Measurements from ENCODE around the gene SSX4.
"Not testable (repeated sequence)": the region's sequence is repeated elsewhere in the genome, so short reads cannot be mapped to it uniquely, and the experiment has no call there.

Gene SSX4, protein sequence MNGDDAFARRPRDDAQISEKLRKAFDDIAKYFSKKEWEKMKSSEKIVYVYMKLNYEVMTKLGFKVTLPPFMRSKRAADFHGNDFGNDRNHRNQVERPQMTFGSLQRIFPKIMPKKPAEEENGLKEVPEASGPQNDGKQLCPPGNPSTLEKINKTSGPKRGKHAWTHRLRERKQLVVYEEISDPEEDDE
- total RNA-seq: 0 to 0.03 (median 0) reads per million in 18 experiments

- DNase-seq: not testable (repeated sequence)
Observed at GRCh38 chrX:48383239-48383638, at the start of gene SSX4. Gene SSX4 (plus strand): TSS chrX:48383539. CDS start chrX:48384054, 515 bp downstream.

DNA sequence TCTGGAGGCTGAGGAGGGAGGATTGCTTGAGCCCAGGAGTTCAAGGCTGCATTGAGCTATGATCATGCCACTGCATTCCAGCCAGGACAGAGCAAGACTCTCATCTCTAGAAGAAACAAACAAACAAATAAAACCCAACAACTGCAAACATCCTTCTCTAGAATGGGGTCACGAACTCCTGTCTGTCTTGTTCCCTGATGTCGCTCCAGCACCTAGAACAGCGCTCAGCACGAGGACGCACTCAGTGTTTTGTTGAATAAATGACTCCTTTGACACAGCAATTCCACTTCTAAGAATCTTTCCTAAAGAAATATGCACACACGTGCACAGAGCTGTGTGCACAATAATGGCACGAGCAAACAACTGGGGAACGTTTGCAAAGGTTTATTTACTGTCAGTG lies 37.3 kb upstream of the SSX4 start:
- DNase-seq: not testable (repeated sequence)

- DNase-seq: not testable (repeated sequence)
Observed at GRCh38 chrX:48356315-48357094, 26.8 kb upstream of the SSX4 start, which contains the start of gene SSX3. Gene SSX3 (minus strand): TSS chrX:48356703. CDS start chrX:48355249, 1,454 bp downstream.

- DNase-seq: no peak
Observed at GRCh38 chrX:48357681-48358080, 25.7 kb upstream of the SSX4 start.

DNA sequence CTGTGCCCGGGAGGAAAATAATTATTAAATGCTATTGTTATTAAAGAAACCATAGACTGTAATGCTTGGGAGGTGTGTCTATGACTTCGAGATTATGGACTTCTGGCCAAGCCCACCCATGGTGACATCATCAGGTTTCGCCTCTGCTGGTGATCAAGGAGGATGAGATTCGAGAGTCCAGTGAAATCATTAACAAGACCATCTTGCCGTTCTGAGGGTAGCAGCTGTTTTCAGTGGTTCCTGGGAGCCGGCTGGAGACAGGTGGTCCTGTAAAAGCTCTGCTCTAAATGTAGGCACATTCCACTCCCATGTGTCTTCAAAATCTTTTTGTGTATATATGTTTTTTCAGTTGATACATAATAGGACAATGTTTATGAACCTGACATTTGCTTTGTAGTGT lies 24.1 kb upstream of the SSX4 start:
- DNase-seq: not testable (repeated sequence)

GRCh38 chrX:48367717-48368408 lies 15.5 kb upstream of the SSX4 start:
- not testable (repeated sequence) for DNase-seq

DNA sequence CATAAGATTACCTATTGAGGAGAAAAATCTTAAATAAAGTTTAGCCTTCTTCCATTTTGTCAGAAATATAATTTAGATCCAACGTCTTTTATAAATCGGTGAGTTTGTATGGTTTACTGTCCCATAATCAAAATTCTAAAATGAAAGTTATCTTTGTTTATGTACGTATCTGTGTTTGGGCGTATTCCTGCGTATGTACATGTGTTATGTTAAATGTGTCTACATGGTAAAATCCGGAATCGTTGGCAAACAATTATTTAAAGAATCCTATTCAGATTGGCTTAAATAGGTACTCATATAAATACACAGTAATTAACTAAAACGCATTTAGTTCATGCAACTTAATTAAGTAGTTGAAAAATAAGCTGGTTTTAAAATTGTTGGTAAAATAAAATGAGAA lies 12.9 kb upstream of the SSX4 start:
- not testable (repeated sequence) for DNase-seq

- DNase-seq: not testable (repeated sequence)
Observed at GRCh38 chrX:48396931-48397330, 13.6 kb downstream of the SSX4 start.

DNA sequence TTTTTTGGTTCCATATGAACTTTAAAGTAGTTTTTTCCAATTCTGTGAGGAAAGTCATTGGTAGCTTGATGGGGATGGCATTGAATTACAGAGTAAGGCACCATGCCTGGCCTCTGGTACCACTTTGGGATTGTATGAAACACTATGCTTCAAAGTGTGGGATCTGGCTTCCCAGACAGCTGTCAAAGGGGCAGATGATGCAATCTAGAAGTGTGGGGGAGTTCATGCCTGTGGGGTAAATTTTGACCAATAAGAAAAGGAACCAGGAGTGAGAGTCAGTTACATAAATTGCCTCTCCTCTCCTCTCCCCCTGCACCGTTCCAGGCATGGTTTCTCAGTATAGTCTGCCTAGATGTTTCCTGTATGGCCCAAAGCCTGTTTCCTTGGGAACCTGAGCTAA lies 14.5 kb downstream of the SSX4 start:
- peak in 1 of 2 donors; percentile 0 for DNase-seq

DNA sequence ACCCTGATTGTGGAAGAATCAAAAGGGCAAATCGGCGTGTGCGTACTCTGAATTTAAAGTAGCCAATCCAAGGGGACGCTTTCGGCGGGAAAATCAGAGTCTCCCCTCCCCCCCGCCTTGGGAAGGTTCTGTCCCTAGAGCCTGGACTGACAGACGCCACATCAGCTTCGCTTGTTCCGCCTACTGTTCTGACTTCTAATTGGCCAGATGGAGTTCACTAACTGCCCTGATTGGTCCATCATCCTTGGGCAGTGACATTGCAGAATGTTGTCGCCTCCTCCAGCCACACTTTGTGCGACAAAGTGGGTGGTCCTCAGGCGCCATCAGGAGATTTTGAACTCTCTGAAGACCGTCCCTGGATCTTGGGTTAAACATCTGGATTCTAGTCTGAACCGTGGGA lies 28.5 kb downstream of the SSX4 start, which contains the start of gene SSX4B:
Gene SSX4B (minus strand): TSS at position 101 of the 400 bp plus-strand sequence. CDS start 588 bp downstream, outside the sequence.
- not testable (repeated sequence) for DNase-seq

GRCh38 chrX:48427027-48427716 lies 43.8 kb downstream of the SSX4 start:
- not testable (repeated sequence) for DNase-seq

GRCh38 chrX:48429606-48430005 lies 46.3 kb downstream of the SSX4 start:
- not testable (repeated sequence) for DNase-seq

DNA sequence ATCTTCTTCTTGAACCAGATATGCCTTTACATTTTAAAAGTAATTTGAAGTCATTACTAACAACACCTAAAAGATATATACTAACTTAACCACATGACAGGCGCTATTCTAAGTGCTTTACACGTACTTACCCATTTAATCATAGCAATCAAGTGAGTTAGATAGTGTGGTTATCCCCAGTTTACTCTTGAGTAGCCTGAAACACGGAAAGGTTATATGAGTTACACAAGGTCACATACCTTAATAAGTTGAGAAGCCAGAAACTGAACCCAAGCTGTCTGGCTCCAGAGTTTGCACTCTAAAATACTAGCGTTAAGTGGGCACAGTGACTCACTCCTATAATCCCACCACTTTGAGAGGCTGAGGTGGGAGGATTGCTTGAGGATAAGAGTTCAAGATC lies 46.8 kb downstream of the SSX4 start:
- DNase-seq: not testable (repeated sequence)

- not testable (repeated sequence) for DNase-seq
Observed at GRCh38 chrX:48433713-48434112, 50.4 kb downstream of the SSX4 start.

All from inflammatory macrophage (primary cell).